Cardiac fibroblast (primary cell): Measurements from ENCODE around the gene MEGF8.

Experiments used
- DNase-seq, 2 donors: peaks; one replicate each; pipeline versions ENCODE4 v3.0.0 to v3.0.0-alpha.2; 2010; ENCODE audit warnings: low read depth in 2 of 2
- H3K4me3 ChIP-seq, 2 donors: replicated peaks in 1 of 2; 1 replicate in 1 of 2; 2 replicates in 1 of 2; pipeline ENCODE4 v1.5.1; 2011; ENCODE audit warnings: low read depth in 2 of 2, low read length in 2 of 2, mild to moderate bottlenecking in 2 of 2, moderate library complexity in 1 of 2
- TF ChIP-seq, protein P1 (sequence below): IDR thresholded peaks from one replicate; pipeline ENCODE4 v1.5.1; 2011; ENCODE audit warnings: low read depth, mild to moderate bottlenecking, low read length, inconsistent platforms

The MEGF8 gene

DNA sequence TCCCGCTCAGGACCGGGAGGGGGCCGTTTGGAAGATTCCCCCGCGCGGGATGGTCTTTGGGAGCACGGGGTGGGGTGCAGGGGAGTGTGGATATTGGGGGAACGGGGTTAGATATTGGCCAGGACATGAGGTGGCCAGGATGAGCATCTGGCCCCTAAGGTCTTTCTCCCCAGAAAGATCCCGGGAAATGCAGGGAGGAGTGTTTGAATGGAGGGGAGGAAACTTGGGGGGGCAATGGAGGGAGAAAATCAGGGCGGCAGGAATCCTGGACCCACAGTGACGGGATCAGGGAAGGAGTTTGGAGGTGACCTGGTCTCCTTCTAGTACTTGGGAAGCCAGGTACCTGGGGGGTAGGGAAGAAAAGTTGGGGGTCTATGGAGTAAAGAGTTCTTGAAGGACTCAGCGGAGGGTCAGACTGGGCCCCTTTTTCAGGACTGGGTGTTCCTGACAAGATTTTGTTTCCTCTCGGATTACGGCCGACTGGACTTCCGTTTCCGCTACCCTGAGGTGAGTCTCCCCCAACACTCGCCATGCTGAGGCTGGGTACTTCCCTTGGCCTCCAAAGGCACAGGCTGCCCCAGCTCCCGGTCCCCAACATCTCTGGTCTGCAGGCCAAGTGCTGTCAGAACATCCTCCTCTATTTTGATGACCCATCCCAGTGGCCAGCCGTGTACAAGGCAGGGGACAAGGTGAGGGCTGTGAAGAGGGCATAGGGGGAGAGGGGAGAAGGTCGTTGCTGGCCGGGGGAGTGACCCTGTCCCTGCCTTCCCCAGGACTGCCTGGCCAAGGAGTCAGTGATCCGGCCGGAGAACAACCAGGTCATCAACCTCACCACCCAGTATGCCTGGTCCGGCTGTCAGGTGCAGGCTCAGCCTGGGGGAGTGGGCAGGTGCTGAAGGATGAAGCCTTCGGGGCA is 11.3 kb upstream of the MEGF8 start:
- H3K4me3 ChIP-seq, result no peak overlapping the region
- no peak for DNase-seq
- TF ChIP-seq, protein P1, sequence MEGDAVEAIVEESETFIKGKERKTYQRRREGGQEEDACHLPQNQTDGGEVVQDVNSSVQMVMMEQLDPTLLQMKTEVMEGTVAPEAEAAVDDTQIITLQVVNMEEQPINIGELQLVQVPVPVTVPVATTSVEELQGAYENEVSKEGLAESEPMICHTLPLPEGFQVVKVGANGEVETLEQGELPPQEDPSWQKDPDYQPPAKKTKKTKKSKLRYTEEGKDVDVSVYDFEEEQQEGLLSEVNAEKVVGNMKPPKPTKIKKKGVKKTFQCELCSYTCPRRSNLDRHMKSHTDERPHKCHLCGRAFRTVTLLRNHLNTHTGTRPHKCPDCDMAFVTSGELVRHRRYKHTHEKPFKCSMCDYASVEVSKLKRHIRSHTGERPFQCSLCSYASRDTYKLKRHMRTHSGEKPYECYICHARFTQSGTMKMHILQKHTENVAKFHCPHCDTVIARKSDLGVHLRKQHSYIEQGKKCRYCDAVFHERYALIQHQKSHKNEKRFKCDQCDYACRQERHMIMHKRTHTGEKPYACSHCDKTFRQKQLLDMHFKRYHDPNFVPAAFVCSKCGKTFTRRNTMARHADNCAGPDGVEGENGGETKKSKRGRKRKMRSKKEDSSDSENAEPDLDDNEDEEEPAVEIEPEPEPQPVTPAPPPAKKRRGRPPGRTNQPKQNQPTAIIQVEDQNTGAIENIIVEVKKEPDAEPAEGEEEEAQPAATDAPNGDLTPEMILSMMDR, result peak; percentile 23

DNA sequence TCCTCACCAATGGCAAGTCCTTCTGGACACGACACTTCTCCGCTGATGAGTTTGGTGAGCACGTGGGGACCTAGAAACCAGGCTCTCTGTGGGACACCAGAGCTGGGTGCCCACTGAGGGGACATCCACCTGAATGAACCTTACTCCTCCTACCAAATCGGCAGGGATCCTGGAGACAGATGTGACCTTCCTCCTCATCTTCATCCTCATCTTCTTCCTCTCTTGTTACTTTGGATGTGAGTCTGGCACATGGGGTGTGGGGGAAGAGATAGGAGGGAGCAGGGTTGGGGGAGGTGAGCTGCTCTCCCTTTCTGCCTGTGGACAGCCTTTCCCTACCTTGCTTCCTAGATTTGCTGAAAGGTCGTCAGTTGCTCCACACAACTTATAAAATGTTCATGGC is 10.4 kb upstream of the MEGF8 start:
- TF ChIP-seq, protein P1, result no peak
- no peak for DNase-seq
- no peak overlapping the region for H3K4me3 ChIP-seq

DNA sequence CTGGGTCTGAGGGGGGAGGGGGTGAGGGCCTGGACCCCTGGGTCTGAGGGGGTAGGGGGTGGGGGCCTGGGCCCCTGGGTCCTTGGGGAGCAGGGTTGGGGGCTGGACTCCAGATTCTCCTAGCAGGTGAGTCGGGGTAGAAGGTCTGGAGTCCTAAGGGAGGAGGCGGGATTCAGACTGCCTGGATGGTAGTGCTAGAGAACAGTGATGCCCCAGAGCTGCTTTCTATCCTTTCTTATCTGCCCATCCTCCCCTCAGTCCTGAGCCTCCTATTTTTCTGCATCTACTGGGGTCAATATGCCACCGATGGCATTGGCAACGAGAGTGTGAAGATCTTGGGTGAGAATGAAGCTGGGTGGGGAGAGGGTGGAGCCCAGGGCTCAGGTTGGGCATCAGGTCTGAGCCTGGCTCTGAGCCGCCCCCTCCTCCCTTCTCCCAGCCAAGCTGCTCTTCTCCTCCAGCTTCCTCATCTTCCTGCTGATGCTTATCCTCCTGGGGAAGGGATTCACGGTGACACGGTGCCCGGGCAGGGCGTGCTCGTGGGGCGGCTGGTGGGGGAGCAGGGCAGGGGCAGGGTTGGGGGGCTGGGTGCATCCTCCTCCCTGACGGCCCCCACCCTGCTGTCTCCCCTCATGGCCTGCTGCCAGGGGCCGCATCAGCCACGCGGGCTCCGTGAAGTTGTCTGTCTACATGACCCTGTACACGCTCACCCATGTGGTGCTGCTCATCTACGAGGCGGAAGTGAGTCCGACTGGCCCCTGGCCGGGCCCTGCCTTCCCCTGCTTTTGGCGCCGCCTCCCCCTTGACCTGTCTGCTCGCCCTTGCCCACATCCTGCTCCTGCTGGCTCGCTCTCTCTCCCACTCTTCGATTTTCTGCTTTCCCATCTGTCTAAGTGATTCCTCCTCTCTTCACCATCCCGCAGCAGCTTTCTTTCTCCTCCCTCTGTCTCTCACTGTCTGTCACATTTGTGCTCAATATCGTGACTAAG is 8.9 kb upstream of the MEGF8 start:
- DNase-seq, result peak in 1 of 2 donors; percentile 51
- TF ChIP-seq, protein P1, result no peak
- no peak overlapping the region for H3K4me3 ChIP-seq

DNA sequence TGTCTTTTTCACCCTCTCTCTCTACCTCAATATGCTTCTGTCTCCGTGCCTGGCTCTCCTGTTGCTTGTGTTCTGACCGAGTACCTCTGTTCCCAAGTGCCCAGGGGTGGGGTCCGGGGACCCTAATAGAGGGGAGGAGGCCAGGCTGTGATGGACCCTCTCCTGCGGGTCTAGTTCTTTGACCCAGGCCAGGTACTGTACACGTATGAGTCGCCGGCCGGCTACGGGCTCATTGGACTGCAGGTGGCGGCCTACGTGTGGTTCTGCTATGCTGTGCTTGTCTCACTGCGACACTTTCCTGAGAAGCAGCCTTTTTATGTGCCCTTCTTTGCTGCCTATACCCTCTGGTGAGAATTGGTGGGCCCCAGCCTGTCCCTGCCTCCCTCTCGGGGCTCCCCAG is 7.9 kb upstream of the MEGF8 start:
- no peak overlapping the region for H3K4me3 ChIP-seq
- TF ChIP-seq, protein P1, result no peak
- DNase-seq, result no peak

DNA sequence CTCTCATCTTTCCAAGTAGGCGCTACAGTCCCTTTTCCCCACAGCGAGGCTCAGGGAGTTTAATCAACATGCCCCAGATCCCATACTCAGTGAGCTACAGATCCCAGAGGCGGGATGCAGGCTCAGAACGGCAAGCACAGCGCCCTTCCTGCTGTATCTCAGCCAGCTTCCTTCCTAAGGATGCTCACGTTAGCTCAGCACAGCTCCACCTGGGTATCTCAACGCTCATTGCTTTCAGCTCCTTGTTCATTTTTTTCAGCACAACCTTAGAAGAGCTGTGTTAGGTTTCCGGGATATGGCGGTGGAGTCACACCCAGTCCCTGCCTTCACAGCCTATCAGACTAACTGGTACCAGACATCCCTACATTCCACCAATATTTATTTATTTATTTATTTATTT is 3.1 kb upstream of the MEGF8 start:
- no peak overlapping the region for H3K4me3 ChIP-seq
- TF ChIP-seq, protein P1, result no peak
- DNase-seq, result no peak

DNA sequence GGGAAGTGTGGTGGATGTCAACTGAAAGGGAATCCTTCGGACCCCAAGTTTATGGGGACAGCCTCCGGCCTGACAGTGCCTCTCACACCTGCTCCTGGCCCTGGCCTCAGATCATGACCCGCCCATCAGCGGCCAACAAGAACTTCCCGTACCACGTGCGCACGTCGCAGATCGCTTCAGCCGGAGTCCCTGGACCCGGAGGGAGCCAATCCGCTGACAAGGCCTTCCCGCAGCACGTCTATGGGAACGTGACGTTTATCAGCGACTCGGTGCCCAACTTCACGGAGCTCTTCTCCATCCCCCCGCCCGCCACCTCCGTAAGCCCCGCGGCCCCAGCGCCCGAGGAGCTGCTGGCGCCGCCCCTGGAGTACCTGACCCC is 2.0 kb upstream of the MEGF8 start:
- no peak overlapping the region for H3K4me3 ChIP-seq
- TF ChIP-seq, protein P1, result no peak
- no peak for DNase-seq
